ENCODE measurements around the gene RFX8.
"Not testable (repeated sequence)": the region's sequence is repeated elsewhere in the genome, so short reads cannot be mapped to it uniquely, and the experiment has no call there.

RFX8 gene

DNA sequence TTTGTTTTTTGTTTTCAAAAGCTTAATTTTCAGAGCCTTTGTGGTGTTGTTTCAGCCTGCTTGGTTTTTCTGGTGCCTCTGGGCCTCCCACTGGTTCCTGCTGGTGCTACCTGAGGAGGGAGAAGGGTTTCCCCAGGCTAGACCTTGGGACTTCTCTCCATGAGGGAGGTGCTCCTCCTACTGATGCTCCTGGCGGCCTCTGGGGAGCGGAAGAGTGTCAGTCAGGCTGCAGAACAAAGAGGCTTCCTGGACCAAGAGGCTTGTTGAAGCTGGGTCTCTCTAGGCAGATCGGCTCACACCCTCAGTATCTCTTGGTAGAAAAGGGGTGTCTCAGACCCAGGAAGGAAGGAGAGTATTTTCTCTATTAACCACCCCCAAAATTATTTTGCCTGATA is 32.2 kb downstream of the RFX8 start:
- in situ Hi-C loops (cut with HindIII; ENCODE audit: low sequenced_read_pairs): no loop called here

DNA sequence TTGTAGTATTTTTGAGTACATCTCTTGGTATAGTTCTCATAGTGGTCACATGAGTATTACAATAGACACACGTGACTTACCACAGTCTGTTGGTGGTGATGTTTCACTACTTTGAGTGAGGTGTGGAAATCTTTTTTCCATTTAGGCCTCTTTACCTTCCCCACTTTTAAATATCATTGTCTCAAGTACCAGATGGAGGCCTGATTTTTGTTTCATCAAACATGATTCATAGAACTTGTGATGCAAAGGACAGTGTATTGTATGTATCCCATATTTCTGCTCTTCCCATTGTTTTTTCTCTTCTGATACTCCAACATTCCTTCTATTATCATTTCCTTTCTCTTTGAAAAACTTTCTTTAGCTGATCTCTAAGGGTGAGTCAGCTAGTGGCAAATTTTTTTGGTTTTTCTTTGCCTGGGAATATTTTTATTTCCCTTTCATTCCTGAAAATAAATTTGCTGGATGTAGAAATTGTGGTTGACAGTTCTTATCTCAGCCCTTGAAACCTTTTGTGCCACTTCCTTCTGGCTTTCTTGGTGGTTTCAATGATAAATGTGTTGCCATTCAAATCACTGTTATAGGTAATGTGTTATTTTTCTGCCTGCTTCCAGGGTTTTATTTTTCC is 32.8 kb downstream of the RFX8 start:
- in situ Hi-C loops (cut with HindIII; ENCODE audit: low sequenced_read_pairs): no loop called here

DNA sequence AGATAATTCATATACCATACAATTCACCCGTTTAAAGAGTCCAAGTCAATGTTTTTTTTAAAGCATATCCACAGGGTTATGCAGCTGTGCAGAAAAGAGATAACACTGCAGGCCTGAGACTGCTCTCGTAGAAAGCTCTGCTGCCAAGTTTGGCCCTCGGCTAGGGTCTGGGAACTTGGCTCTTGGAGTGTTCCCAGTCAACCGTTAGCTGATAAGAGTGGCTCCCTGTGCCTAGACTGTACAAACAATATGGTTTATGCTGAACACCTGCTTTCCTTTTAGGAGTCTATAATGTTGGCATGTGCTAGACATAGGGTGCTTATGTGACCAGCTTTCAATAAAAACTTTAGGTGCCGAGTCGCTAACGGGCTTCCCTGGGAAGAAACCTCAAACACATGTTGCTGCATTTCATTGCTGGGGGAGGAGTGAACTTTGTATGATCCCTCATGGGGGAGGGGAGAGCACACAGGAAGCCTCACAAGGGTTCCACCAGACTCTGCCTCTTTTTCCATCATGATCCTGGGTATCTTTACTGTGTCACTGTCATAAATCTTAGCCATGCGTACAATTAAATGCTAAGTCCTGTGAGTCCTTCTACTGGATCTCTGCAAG is 34.7 kb downstream of the RFX8 start:
- in situ Hi-C loops (cut with HindIII; ENCODE audit: low sequenced_read_pairs): no loop called here

DNA sequence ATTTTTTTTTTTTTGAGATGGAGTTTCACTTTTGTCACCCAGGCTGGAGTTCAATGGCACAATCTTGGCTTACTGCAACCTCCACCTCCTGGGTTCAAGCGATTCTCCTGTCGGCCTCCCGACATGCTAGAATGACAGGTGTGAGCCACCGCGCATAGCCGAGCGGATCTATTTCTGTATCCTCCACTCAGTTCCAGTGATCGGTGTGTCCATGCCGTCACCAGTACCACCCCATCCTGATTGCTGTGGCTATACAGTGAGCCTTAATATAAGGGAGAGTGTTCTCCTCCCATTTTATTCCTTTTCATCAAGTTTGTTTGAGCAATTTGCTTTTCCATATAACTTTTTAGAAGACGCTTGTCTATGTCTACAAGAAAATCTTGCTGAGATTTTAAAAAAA is 35.2 kb downstream of the RFX8 start:
- in situ Hi-C loops (cut with HindIII; ENCODE audit: low sequenced_read_pairs): no loop called here

DNA sequence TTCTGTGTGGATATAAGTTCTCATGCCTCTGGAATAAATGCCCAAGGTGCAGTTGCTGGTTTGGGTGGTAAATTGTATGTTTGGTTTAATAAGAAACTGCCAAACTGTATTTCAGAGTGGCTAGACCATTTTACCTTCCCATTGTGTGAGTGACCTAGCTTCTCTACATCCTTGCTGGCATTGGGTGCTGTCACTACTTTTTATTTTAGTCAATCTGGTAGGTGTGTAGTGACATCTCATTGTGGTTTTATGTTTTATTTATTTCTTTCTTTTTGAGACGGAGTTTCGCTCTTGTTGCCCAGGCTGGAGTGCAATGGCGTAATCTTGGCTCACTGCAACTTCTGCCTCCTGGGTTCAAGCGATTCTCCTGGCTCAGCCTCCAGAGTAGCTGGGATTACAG is 36.4 kb downstream of the RFX8 start:
- in situ Hi-C loops (cut with HindIII; ENCODE audit: low sequenced_read_pairs): not testable (repeated sequence)

DNA sequence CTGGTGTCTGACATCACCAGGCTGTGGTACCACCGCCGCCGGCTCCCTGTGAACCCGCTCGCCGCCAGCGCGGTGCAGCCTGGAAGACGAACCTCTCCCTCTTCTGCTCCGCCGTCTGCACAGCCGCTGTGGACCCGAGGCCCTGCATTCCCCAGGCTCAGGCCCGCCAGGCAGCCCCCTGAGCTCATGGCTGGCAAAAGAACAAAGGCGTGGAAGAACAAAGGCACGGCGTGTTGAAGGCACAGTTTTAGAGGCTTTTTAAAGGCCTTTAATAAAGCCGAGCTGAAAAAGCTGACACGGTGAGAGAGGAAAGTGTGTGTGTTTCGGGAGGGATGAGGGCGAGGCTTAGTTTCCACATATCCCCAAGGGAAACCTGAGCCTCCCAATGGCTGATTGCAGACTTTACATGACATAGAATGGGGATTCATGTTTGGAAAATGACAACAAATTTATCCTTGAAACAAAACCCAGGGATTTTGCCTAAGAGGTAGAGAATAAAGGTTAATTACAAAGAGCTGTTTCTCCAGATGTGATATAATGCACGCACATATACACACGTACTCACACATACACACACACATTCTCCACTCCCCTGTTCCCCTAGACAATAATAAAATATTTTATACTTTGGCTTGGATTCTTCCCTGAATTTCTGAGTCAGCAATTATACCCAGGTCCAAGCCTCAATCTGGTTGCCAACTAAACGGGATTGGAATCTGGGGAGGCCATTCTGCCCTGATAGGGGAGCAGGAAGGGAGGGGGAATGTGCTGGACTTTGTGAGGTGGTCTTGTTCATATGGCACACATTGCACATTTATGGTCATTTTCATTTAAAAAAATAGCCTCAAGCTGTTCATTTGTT is 39.7 kb downstream of the RFX8 start:
- in situ Hi-C loops (cut with HindIII; ENCODE audit: low sequenced_read_pairs): no loop called here

DNA sequence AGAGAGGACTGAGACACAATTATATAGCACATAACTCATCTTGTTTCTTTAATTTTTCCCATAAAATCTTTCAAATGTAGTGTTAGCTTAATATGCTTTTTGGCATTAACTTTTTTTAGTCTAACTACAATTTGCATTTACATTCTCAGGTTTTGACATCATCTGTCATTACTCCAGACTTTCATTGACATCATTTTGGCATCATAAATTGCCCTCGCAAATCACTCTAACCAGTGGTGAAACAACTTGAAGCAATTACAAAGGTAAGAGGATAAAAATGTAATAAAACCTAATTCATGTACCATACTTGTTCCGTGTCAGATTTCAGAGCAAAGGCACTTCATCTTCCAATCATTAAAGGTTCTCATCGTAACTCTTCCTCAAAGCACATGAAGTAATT is 41.4 kb downstream of the RFX8 start:
- in situ Hi-C loops (cut with HindIII; ENCODE audit: low sequenced_read_pairs): no loop called here

DNA sequence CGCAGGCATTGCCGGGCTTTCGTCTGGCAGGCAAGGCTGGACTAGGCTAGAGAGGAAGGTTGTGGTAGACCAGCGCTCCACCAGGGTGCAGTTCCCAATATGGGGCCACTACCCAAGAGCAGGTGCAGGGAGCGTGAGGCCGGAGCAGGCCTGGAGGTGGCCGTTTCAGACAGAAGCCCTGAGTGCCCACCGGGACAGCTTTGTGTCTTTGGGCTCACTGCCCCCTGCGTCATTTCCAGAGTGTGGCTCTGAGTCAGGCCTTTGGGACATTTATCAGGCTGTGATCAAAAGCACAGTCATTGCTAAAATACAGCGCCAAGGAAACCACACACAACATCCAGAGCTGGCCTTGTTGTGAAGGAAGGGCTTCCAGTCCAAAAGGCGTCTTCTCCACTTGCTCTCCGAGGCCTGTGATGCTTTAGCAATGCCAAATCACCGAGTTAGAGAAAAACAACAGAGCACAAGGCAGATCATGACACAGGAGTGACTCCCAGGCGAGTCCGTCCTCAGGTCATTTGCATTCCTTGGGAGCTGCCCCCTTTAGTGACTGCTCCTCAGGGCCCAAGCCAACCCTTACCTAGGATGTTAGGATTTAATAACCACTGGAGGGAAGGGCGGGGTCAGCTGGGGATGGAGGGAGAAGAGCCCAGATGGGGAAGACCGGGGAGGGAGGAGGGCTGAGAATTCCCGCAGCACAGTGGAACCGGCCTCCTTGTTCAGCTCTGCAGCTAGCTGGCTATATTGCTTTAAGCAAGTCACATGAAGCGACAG is 42.3 kb downstream of the RFX8 start:
- in situ Hi-C loops (cut with HindIII; ENCODE audit: low sequenced_read_pairs): no loop called here

DNA sequence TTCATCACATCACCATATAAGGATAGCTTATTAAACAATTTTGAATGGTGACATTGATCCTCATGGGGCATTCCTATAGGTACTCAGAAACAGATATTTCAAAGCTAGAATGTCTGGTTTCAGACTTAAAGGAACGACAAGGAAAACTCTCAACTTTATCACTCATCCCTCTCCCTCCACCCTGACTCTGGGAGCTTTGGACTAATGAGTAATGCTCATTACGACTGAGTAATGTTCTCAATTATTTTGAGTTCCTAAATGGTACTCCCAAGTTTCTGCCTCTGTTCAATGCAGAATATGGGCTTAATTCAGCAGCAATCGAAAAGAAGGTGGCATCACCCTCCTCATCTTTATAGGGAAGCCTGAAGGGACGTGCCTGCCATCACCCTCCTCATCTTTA is 43.4 kb downstream of the RFX8 start:
- in situ Hi-C loops (cut with HindIII; ENCODE audit: low sequenced_read_pairs): no loop called here

DNA sequence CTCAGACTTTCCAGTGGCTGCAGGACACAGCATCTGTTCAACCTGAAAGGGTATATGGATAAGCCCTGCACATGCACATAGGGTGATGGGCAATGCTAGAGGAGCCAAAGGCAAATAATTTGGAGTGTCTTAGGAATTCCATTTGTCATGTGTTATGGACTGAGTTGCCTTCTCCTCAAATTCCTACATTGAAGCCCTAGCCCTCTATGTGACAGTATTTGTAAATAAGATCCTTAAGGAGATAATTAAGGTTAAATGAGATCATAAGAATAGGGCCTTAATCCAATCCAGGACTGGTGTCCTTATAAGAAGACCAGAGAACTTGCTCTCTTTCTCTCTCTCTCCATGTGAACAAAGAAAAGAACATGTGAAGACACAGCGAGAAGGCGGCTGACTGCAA is 44.8 kb downstream of the RFX8 start:
- in situ Hi-C loops (cut with HindIII; ENCODE audit: low sequenced_read_pairs): no loop called here

DNA sequence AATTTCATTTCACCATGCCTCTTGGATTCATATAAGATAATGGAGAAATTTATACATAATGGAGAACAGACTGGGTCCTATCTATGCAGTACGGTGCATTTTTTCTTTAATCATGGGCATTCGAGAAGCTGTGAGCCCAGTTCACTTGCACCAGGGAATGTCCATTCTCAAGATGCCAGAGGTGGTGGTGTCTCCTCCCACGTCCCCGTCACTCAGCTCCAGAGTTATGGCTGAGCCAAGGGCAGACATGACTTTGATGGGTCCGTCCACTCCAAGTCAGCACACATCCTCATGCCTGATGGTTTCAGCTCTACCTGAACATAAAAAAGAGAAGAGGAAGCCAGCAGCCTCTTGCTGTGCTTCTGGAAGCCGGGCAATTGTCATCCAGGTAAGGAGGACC is 45.5 kb downstream of the RFX8 start:
- in situ Hi-C loops (cut with HindIII; ENCODE audit: low sequenced_read_pairs): no loop called here

DNA sequence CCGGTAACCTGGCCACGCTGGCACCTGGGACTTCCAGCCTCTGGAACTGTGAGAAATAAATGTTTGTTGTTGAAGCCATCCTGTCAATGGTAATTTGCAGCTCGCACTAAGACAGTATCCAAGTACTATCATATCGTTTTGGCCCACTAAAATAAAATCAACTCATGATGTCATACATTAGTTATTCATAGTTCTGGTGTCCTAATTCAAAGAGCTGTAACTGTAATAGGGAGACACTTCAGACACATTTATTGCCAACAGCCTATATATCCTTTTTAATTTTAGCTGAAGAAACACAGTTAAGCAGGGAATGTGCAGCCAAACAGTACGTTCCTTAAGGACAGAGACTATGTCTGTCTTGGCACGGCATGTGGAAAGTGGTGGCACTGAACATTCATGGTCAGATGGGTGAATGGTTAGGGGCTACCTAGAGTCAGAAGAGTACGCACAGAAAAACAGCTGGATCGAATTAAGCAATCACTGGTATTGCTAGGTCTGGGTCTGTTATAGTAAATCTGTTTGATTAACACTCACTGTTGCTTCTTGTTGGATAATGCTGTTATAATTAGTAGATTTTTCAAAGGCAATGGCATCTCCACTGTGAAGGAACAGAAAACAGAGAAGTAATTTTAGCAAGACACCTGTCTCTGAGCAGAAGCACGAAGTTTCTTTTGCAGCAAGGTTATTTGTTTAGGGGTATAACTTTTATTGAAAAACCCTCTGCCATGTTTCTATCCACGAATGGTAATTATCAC is 46.3 kb downstream of the RFX8 start:
- in situ Hi-C loops (cut with HindIII; ENCODE audit: low sequenced_read_pairs): no loop called here

DNA sequence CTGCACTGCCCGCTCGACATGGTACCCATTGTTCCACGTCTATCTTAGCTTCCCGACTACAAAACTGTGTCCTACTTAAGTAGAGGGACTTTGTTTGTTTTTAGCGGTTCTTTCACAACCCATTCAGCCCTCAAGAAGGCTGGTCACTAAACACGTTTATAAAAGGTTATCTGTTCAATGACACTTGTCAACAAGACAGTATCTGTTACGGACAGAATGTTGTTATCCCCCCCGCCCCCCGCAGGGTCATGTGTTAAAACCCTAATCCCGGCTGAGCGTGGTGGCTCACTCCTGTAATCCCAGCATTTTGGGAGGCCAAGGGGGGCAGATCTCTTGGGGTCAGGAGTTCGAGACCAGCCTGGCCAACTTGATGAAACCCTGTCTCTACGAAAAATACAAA is 47.2 kb downstream of the RFX8 start:
- in situ Hi-C loops (cut with HindIII; ENCODE audit: low sequenced_read_pairs): no loop called here

DNA sequence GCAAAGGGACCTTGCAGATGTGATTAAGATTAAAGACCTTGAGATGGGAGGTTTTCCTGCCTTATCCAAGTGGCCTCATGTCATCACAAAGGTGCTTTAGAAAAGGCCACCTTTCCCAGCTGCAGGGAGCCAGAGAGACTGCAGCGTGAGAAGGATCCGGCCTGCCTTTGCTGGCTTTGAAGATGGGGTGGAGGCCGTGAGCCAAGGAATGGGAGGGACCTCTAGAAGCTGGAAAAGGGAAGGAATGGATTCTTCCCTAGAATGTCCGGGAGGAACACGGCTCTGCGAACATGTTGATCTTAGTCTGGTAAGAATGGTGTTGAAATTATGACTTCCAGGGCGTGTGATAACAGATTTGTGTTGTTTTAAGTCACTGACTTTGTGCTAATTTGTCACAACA is 47.7 kb downstream of the RFX8 start:
- in situ Hi-C loops (cut with HindIII; ENCODE audit: low sequenced_read_pairs): no loop called here

DNA sequence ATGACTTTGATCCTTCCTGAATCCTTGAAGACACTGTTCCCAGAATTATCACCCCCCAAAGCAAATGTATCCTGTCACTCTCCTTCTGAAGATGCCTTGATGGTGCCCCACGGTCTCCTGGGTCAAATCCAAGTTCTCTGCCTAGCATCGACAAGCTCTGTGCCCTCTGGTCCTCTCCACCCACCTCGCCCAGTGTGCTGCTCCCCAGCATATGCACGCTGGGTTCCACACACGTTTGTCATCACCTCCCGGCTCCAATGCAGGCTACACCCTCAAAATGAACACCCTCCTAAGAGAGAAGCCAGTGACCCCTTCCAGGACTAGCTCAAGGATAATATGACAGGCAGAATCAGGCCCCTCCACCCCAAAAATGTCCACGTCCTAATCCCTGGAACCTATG is 48.1 kb downstream of the RFX8 start:
- in situ Hi-C loops (cut with HindIII; ENCODE audit: low sequenced_read_pairs): no loop called here

DNA sequence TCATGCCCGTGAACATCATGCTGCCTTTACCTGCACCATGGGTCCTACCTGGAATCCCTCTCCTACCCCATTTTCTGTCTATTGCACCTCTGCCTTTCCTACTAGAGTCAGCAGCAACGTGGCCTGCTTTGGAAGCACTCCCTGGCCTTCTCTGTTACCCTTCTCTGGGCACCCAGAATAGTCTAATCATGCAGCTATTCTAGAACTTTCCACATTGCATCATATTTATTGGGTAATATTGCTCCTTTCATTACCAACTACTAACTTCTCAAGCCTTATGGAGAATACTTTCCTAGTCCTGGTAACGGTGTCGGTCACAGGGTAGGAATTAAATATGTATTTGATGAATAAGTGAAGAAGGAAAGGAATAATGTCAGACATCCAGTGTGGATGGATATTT is 54.3 kb downstream of the RFX8 start:
- in situ Hi-C loops (cut with HindIII; ENCODE audit: low sequenced_read_pairs): no loop called here

DNA sequence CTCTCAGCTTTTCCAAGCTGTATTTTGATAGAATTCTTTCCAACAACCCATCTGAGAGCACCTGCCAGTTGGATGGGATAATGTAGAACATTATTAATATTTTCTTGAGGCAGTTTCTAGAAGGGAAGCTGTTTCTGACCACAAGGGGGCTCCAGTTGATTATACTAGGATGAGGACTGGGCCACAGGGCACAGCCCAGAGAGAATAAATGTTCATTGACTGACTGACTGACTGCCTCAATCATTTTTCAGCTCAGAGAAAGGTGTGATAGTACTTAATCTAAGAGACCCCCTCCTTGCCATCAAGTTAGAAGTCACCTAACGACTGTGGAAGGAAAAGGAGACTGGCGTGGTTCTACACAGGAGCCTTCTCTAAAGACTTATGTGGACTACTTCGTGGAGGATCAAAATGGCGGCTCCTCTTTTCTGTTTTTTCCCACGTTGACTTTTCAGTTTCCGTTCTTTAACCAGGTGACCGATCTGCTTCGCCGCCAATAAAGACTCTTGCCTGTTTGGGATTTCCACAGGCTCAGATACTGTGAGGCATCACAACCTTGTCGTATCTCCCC is 55.7 kb downstream of the RFX8 start:
- in situ Hi-C loops (cut with HindIII; ENCODE audit: low sequenced_read_pairs): no loop called here

DNA sequence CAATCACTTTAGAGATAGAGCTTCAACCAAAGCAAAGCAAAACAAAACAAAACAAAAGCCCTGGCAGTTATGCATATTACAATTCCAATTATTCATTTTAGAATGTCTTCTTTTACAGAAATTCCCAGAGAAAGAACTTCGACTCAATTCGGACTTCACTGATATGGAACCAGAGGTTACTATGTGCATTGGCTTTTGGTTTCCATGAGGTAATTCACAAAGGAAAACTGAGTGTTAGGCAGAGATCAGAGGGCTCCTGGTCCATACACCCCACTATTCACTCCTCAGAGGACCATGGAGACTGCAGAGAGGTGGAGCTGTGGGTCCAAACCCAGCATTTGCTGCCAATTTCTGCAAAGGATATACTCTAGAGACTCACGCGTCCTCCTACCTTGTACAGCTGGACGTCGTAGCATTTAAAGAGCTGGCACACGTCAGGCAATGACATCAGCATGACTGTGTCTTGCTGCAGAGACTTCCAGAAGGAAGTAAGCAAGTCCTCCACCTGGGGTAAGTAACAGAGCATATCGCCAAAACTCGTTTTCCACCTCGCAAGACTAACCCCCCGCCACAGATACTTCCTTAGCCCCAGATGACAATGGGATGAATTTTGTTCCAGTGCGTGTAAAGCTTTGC is 56.3 kb downstream of the RFX8 start:
- in situ Hi-C loops (cut with HindIII; ENCODE audit: low sequenced_read_pairs): no loop called here

DNA sequence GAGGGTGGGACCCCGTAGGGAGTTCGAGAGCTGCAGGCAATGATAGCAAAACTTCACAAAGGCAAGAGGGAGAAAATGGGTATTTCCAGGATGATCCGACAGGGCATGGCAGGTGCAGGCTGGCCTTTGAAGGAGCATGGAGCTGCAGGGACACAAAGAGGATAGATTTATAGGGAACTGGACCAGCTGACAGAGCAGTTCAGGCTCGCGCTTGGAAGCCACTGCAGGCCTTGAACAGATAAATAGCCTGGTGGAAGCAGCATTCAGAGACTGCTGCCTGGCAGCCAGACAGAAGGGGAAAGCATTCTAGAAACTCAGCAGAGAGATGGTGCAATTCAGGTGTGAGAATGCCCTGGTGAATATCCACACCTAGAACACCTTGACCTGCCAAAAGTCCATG is 58.3 kb downstream of the RFX8 start:
- in situ Hi-C loops (cut with HindIII; ENCODE audit: low sequenced_read_pairs): no loop called here

DNA sequence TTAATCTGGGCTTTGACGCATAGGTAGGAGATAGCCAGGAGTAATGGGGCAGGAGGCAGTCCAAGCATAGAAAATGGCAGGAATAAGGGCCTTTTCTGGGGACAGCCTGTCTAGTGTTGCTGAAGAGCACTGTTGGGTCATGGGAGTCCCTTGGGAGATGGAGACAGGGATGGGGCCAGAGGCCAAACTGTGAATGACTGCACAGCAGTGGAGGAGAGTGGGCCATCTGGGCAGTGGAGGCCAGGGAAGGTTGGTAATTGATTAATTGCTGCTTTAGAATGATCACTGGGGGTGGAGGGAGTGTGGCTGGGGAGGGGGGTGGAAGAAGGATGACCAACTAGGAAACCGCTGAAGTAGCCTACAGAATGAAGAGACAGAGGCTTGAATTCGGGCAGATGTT is 59.0 kb downstream of the RFX8 start:
- in situ Hi-C loops (cut with HindIII; ENCODE audit: low sequenced_read_pairs): no loop called here

Data from DLD1 (cell line).